Measurements from ENCODE around the gene CDC25B.

CDC25B gene

GRCh38 chr20:3803854-3804253 lies 7.7 kb downstream of the CDC25B start:
- Mint-ChIP-seq H3K9me3 (no peaks in the 10 kb centered on the region), H3K27ac (no peak overlapping the region), H3K4me1 (peaks cover 42% of the 10 kb centered on the region), H3K27me3 (no peaks in the 10 kb centered on the region), H3K4me3 (no peak overlapping the region), H3K36me3 (peaks cover 44% of the 10 kb centered on the region)
- no peak for ATAC-seq

GRCh38 chr20:3804254-3804751 lies 8.2 kb downstream of the CDC25B start:
- Mint-ChIP-seq H3K27me3 (no peaks in the 10 kb centered on the region), H3K4me1 (peaks cover 38% of the 10 kb centered on the region), H3K4me3 (no peak overlapping the region), H3K9me3 (no peaks in the 10 kb centered on the region), H3K36me3 (peaks cover 44% of the 10 kb centered on the region), H3K27ac (no peak overlapping the region)
- ATAC-seq: no peak

GRCh38 chr20:3804781-3805180 lies 8.7 kb downstream of the CDC25B start:
- H3K4me1 Mint-ChIP-seq: peaks cover 33% of the 10 kb centered on the region
- H3K27me3 Mint-ChIP-seq: no peaks in the 10 kb centered on the region
- H3K4me3 Mint-ChIP-seq: no peak overlapping the region
- peaks cover 44% of the 10 kb centered on the region for H3K36me3 Mint-ChIP-seq
- H3K9me3 Mint-ChIP-seq: no peaks in the 10 kb centered on the region
- ATAC-seq: no peak
- no peak overlapping the region for H3K27ac Mint-ChIP-seq

DNA sequence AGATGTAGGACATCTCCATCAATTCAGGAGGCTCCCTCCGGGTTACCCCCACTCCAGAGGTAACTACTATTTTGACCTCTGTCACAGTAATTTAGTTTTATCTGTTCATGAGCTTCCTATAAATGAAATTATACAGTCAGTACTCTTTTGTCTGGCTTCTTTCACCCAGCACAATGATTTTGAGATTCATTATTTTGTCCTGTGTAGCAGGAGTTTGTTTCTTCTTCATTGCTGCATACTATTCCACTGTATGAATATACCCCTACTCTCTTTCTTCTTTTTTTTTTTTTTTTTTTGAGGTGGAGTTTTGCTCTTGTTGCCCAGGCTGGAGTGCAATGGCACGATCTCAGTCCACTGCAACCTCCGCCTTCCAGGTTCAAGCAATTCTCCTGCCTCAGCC lies 12.4 kb downstream of the CDC25B start:
- Mint-ChIP-seq H3K27me3 (no peaks in the 10 kb centered on the region), H3K4me1 (peaks cover 18% of the 10 kb centered on the region), H3K36me3 (peaks cover 24% of the 10 kb centered on the region), H3K4me3 (no peak overlapping the region), H3K27ac (no peak overlapping the region), H3K9me3 (no peaks in the 10 kb centered on the region)
- ATAC-seq: no peak

GRCh38 chr20:3811467-3812258 lies 15.6 kb downstream of the CDC25B start:
- no peaks in the 10 kb centered on the region for H3K9me3 Mint-ChIP-seq
- H3K27ac Mint-ChIP-seq: peak overlapping the region; percentile 77
- peak; percentile 86 for ATAC-seq
- H3K27me3 Mint-ChIP-seq: no peaks in the 10 kb centered on the region
- H3K4me3 Mint-ChIP-seq: peak overlapping the region; percentile 52
- no peaks in the 10 kb centered on the region for H3K36me3 Mint-ChIP-seq
- H3K4me1 Mint-ChIP-seq: peaks cover 13% of the 10 kb centered on the region

DNA sequence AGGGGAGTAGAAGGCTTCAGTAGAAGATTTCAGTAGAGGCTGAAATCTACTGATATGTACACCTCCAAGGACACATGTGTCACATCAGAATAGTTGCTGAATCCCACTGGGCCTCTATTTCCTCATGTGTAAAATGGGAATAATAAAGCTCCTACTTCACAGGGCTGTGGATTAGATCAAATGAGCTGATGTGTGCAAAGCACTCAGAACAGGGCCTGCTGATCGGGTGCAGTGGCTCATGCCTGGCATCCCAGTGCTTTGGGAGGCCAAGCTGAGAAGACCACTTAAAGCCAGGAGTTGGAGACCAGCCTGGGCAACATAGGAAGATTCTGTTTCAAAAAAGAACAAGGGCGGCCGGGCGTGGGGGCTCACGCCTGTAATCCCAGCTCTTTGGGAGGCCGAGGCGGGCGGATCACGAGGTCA lies 16.2 kb downstream of the CDC25B start:
- Mint-ChIP-seq H3K9me3 (no peaks in the 10 kb centered on the region), H3K36me3 (no peaks in the 10 kb centered on the region), H3K4me1 (peaks cover 13% of the 10 kb centered on the region), H3K4me3 (no peak overlapping the region), H3K27me3 (no peaks in the 10 kb centered on the region), H3K27ac (peak overlapping the region; percentile 77)
- no peak for ATAC-seq

GRCh38 chr20:3812975-3813847 lies 17.1 kb downstream of the CDC25B start:
- Mint-ChIP-seq H3K36me3 (no peaks in the 10 kb centered on the region), H3K9me3 (no peaks in the 10 kb centered on the region), H3K27ac (no peak overlapping the region), H3K27me3 (no peaks in the 10 kb centered on the region), H3K4me3 (no peak overlapping the region), H3K4me1 (peaks cover 13% of the 10 kb centered on the region)
- no peak for ATAC-seq

- no peak for ATAC-seq
- Mint-ChIP-seq H3K36me3 (no peaks in the 10 kb centered on the region), H3K4me1 (peaks cover 18% of the 10 kb centered on the region), H3K9me3 (no peaks in the 10 kb centered on the region), H3K27me3 (no peaks in the 10 kb centered on the region), H3K4me3 (no peak overlapping the region), H3K27ac (no peak overlapping the region)
Measured at GRCh38 chr20:3813848-3814581, 17.9 kb downstream of the CDC25B start.

- Mint-ChIP-seq H3K4me1 (peaks cover 28% of the 10 kb centered on the region), H3K36me3 (no peaks in the 10 kb centered on the region), H3K4me3 (no peak overlapping the region), H3K9me3 (no peaks in the 10 kb centered on the region), H3K27me3 (no peaks in the 10 kb centered on the region), H3K27ac (no peak overlapping the region)
- ATAC-seq: no peak
Measured at GRCh38 chr20:3814928-3815495, 18.9 kb downstream of the CDC25B start.

- Mint-ChIP-seq H3K27ac (no peak overlapping the region), H3K36me3 (no peaks in the 10 kb centered on the region), H3K4me3 (no peak overlapping the region), H3K4me1 (peaks cover 31% of the 10 kb centered on the region), H3K27me3 (no peaks in the 10 kb centered on the region), H3K9me3 (no peaks in the 10 kb centered on the region)
- no peak for ATAC-seq
Measured at GRCh38 chr20:3815703-3816315, 19.7 kb downstream of the CDC25B start.

DNA sequence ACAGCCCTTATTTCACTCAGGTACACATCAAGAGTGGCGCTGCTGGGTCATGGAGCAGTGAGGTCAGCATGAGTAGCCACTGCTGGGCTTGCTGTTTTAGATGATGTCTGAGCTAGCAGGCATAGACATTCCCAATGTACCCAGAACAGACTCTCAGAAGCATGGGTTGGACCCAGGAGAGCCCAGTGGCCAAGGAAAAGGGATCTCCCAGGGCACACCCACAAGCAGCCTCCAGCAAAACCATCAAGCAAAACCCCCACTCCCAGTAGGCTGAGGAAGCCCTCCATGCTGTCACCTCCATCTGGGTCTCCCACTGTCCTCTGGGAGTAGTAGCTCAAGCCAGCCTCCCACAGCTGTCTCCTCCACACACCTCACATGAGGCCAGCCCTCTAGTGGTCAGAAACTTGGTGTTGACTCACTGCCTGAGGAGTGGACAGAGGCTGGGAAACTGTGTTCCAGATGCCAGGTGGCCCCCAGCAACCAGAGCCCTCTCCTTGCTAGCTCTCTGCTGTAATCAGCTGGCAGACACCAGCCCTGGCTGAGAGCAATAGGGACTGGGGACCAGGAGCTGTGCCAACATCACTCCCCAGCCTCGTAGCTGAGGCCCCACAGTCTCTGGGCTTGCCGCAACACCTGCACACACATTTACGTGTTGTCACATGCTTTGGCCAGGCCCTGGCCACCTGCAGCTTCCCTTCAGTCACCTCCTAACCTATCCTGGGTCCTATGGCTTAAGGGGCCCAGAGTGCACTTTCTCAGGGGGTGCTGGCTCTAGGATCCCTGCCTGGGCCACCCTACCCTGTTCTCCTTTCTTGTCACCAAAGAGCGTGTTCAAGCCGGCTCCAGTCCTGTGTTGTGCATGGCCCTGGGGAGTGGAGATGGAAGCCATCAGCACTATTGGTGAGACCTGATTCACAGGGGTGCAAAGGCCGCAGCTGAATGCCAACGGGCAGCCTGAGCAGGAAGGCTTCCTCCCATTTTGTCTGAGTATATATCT lies 22.3 kb downstream of the CDC25B start:
- peak overlapping the region; percentile 61 for H3K4me3 Mint-ChIP-seq
- H3K27ac Mint-ChIP-seq: peak overlapping the region; percentile 98
- H3K4me1 Mint-ChIP-seq: peaks cover 31% of the 10 kb centered on the region
- H3K36me3 Mint-ChIP-seq: no peaks in the 10 kb centered on the region
- no peaks in the 10 kb centered on the region for H3K9me3 Mint-ChIP-seq
- no peak for ATAC-seq
- no peaks in the 10 kb centered on the region for H3K27me3 Mint-ChIP-seq

GRCh38 chr20:3819411-3820047 lies 23.4 kb downstream of the CDC25B start:
- Mint-ChIP-seq H3K9me3 (no peaks in the 10 kb centered on the region), H3K36me3 (peaks cover 10% of the 10 kb centered on the region), H3K27ac (peak overlapping the region; percentile 98), H3K4me1 (peaks cover 31% of the 10 kb centered on the region), H3K27me3 (no peaks in the 10 kb centered on the region), H3K4me3 (peak overlapping the region; percentile 88)
- no peak for ATAC-seq

All from stimulated activated memory B cell treated with anti-CD40 and anti-IgM and Interleukin-4, amounts not matched to agents 10 μg/mL and 1 μg/mL and 100 μg/mL, for 72 hours (primary cell).